GM23248 (cell line): ENCODE results near the gene ASXL1.

ENCODE experiments used
- EZH2 ChIP-seq: fragments of 200-600 bp; sonication (generic); IDR thresholded peaks from 2 replicates; pipeline ENCODE4 v1.6.1; 2018; ENCODE audit warnings: antibody characterized with exemption, mild to moderate bottlenecking; ENCODE audit not compliant: insufficient read depth, poor library complexity, severe bottlenecking
- EZH2phosphoT487 ChIP-seq: fragments of 200-600 bp; sonication (generic); IDR thresholded peaks from 2 replicates; pipeline ENCODE4 v1.6.1; 2018; ENCODE audit warnings: antibody characterized with exemption, moderate library complexity, mild to moderate bottlenecking, low read depth; ENCODE audit not compliant: insufficient read depth

DNA sequence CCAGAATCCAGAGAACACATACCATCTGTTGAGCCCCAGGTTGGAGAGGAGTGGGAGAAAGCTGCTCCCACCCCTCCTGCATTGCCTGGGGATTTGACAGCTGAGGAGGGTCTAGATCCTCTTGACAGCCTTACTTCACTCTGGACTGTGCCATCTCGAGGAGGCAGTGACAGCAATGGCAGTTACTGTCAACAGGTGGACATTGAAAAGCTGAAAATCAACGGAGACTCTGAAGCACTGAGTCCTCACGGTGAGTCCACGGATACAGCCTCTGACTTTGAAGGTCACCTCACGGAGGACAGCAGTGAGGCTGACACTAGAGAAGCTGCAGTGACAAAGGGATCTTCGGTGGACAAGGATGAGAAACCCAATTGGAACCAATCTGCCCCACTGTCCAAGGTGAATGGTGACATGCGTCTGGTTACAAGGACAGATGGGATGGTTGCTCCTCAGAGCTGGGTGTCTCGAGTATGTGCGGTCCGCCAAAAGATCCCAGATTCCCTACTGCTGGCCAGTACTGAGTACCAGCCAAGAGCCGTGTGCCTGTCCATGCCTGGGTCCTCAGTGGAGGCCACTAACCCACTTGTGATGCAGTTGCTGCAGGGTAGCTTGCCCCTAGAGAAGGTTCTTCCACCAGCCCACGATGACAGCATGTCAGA, 77.4 kb downstream of the ASXL1 start:
- TF ChIP-seq EZH2 (no peak), EZH2phosphoT487 (no peak)
